GM21619 (cell line): Measurements from ENCODE around the gene LAX1.
"Not testable (repeated sequence)": the region's sequence is repeated elsewhere in the genome, so short reads cannot be mapped to it uniquely, and the experiment has no call there.

Experiments used
- ATAC-seq: cut with Tn5 transposase; IDR thresholded peaks from one replicate; pipeline ENCODE4 v1.9.1; 2021; ENCODE audit not compliant: unreplicated experiment

Gene LAX1

GRCh38 chr1:203764105-203765028 lies 616 bp upstream of the LAX1 start:
- ATAC-seq, result no peak

- no peak for ATAC-seq
These were observed 3.3 kb downstream of the LAX1 start for GRCh38 chr1:203768256-203768655.

- no peak for ATAC-seq
These were observed 4.7 kb downstream of the LAX1 start for GRCh38 chr1:203769505-203770343.

- no peak for ATAC-seq
These were observed 6.9 kb downstream of the LAX1 start for GRCh38 chr1:203771901-203772301.

GRCh38 chr1:203772836-203773235 lies 7.9 kb downstream of the LAX1 start:
- ATAC-seq, result no peak

- no peak for ATAC-seq
These were observed 11.7 kb downstream of the LAX1 start for GRCh38 chr1:203776636-203777035.

GRCh38 chr1:203777596-203777995 lies 12.6 kb downstream of the LAX1 start:
- ATAC-seq, result no peak

- ATAC-seq, result no peak
These were observed 13.2 kb downstream of the LAX1 start for GRCh38 chr1:203778146-203778545.

- ATAC-seq, result no peak
These were observed 13.8 kb downstream of the LAX1 start for GRCh38 chr1:203778789-203779188.

GRCh38 chr1:203781962-203782361 lies 17.0 kb downstream of the LAX1 start:
- ATAC-seq, result no peak

- no peak for ATAC-seq
These were observed 25.0 kb downstream of the LAX1 start for GRCh38 chr1:203789966-203790365.

- no peak for ATAC-seq
These were observed 26.5 kb downstream of the LAX1 start for GRCh38 chr1:203791498-203791897.

GRCh38 chr1:203792486-203792885 lies 27.5 kb downstream of the LAX1 start:
- no peak for ATAC-seq

GRCh38 chr1:203793561-203793960 lies 28.6 kb downstream of the LAX1 start:
- ATAC-seq, result not testable (repeated sequence)

- no peak for ATAC-seq
These were observed 29.9 kb downstream of the LAX1 start for GRCh38 chr1:203794764-203795440.

GRCh38 chr1:203795441-203796235 lies 30.7 kb downstream of the LAX1 start, which contains the start of the genes ZBED6 and ZC3H11A:
Gene ZBED6, plus strand, starts transcription at chr1:203795623. Its CDS starts 1,900 bp downstream, at chr1:203797523.
Gene ZC3H11A, plus strand, starts transcription at chr1:203795623. Its CDS starts 21,448 bp downstream, at chr1:203817071.
- peak; percentile 97 for ATAC-seq

- peak; percentile 21 for ATAC-seq
These were observed 31.2 kb downstream of the LAX1 start for GRCh38 chr1:203796236-203796605.

- no peak for ATAC-seq
These were observed 32.2 kb downstream of the LAX1 start for GRCh38 chr1:203797216-203797615.

GRCh38 chr1:203797948-203798655 lies 33.1 kb downstream of the LAX1 start:
- ATAC-seq, result no peak

GRCh38 chr1:203799157-203799556 lies 34.2 kb downstream of the LAX1 start:
- no peak for ATAC-seq
